Kasumi-1 (cell line): ENCODE data around the gene TCF7L1.

Source experiments
- DNase-seq, 2 experiments: peaks; one replicate each; lab custom pipeline; 2025; lab: John Stamatoyannopoulos, UW

Gene TCF7L1

GRCh38 chr2:85230679-85231467, 97.7 kb downstream of the TCF7L1 start:
- DNase-seq: no peak

- DNase-seq: no peak
Observed at GRCh38 chr2:85231468-85231805, 98.2 kb downstream of the TCF7L1 start.

- no peak for DNase-seq
Observed at GRCh38 chr2:85231952-85232351, 98.8 kb downstream of the TCF7L1 start.

- DNase-seq: no peak
Observed at GRCh38 chr2:85234868-85235267, 101.7 kb downstream of the TCF7L1 start.

GRCh38 chr2:85235281-85235680, 102.1 kb downstream of the TCF7L1 start:
- no peak for DNase-seq

- DNase-seq: no peak
Observed at GRCh38 chr2:85236084-85236483, 102.9 kb downstream of the TCF7L1 start.

- DNase-seq: no peak
Observed at GRCh38 chr2:85237849-85238565, 104.8 kb downstream of the TCF7L1 start.

GRCh38 chr2:85238607-85239006, 105.4 kb downstream of the TCF7L1 start:
- no peak for DNase-seq

- DNase-seq: no peak
Observed at GRCh38 chr2:85239102-85239501, 105.9 kb downstream of the TCF7L1 start.

GRCh38 chr2:85240055-85240454, 106.9 kb downstream of the TCF7L1 start:
- no peak for DNase-seq

GRCh38 chr2:85242321-85242720, 109.1 kb downstream of the TCF7L1 start:
- DNase-seq: no peak

- DNase-seq: peak; percentile 22 to 29
Observed at GRCh38 chr2:85243101-85244072, 110.2 kb downstream of the TCF7L1 start.

- no peak for DNase-seq
Observed at GRCh38 chr2:85244828-85245227, 111.6 kb downstream of the TCF7L1 start.

- no peak for DNase-seq
Observed at GRCh38 chr2:85245891-85246290, 112.7 kb downstream of the TCF7L1 start.

- DNase-seq: no peak
Observed at GRCh38 chr2:85246348-85246747, 113.2 kb downstream of the TCF7L1 start.

GRCh38 chr2:85247610-85248009, 114.4 kb downstream of the TCF7L1 start:
- no peak for DNase-seq

GRCh38 chr2:85248773-85249509, 115.7 kb downstream of the TCF7L1 start:
- DNase-seq: no peak

- no peak for DNase-seq
Observed at GRCh38 chr2:85250045-85250444, 116.9 kb downstream of the TCF7L1 start.

GRCh38 chr2:85251070-85251616, 118.0 kb downstream of the TCF7L1 start:
- no peak for DNase-seq

GRCh38 chr2:85253890-85254289, 120.7 kb downstream of the TCF7L1 start:
- DNase-seq: no peak

- DNase-seq: no peak
Observed at GRCh38 chr2:85254540-85255300, 121.5 kb downstream of the TCF7L1 start.
